Immature natural killer cell (primary cell): Measurements from ENCODE around the gene CATSPERZ. TPM values are rescaled to one million over a fixed set of nuclear protein-coding genes. Genes with fewer than 3 reads are reported as not detected.

Experiments used
- DNase-seq, 3 donors: peaks; one replicate each; pipeline ENCODE4 v3.0.0; 2022; ENCODE audit warnings: mixed read lengths in 1 of 3
- H3K27ac Mint-ChIP-seq, 6 donors: one replicate each; pipeline ENCODE4 v1.8.0; 2020; ENCODE audit warnings: mixed read lengths in 6 of 6, mild to moderate bottlenecking in 5 of 6, inconsistent platforms in 4 of 6, moderate library complexity in 3 of 6
- H3K27me3 Mint-ChIP-seq, 3 donors: one replicate each; pipeline ENCODE4 v1.8.0; 2020 to 2021; ENCODE audit warnings: low read depth in 3 of 3, mild to moderate bottlenecking in 3 of 3, mixed read lengths in 3 of 3, moderate library complexity in 3 of 3, inconsistent platforms in 1 of 3
- H3K36me3 Mint-ChIP-seq, 3 donors: one replicate each; pipeline ENCODE4 v1.8.0; 2020; ENCODE audit warnings: mixed read lengths in 3 of 3, inconsistent platforms in 2 of 3, mild to moderate bottlenecking in 2 of 3
- H3K4me1 Mint-ChIP-seq, 2 donors: one replicate each; pipeline ENCODE4 v1.8.0; 2020; ENCODE audit warnings: inconsistent platforms in 2 of 2, mild to moderate bottlenecking in 2 of 2, mixed read lengths in 2 of 2, moderate library complexity in 1 of 2
- H3K4me3 Mint-ChIP-seq, 5 donors: one replicate each; pipeline ENCODE4 v1.8.0; 2020; ENCODE audit warnings: mild to moderate bottlenecking in 5 of 5, mixed read lengths in 5 of 5, inconsistent platforms in 3 of 5, moderate library complexity in 3 of 5
- H3K9me3 Mint-ChIP-seq, 6 donors: one replicate each; pipeline ENCODE4 v1.8.0; 2020; ENCODE audit warnings: mild to moderate bottlenecking in 6 of 6, mixed read lengths in 6 of 6, inconsistent platforms in 4 of 6, moderate library complexity in 3 of 6
- polyA plus RNA-seq, 3 donors: library from polyadenylated mRNA; unstranded; fragments of 300-500 nt; fragmentation: Illumina TruSeq; gene quantifications; one replicate each; pipeline ENCODE4 v1.2.3, GENCODE V29; 2021

The CATSPERZ gene
- polyA plus RNA-seq, 3 donors from 2014 or later: not detected

DNA sequence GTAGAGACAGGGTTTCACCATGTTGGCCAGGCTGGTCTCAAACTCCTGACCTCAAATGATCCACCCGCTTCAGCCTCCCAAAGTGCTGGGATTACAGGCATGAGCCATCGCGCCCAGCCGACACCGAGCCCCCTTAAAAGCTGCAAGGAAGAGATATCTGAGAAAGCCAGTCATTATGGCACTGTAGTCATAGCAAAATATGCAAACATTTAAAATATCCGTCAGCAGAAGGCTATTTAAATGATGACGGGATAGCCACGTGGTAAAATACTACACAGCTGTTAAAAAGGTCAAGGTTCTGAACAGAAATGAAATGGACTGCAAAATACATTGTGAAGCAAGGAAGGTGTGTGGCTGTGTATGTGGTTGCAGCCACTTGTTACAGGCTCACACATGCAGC lies 33.4 kb downstream of the CATSPERZ start:
- peaks cover 32 to 41% of the 10 kb centered on the region in 2 donors for H3K4me1 Mint-ChIP-seq
- H3K27ac Mint-ChIP-seq: peak overlapping the region in 2 of 6 donors; percentile 17 to 49
- peaks cover 2 to 12% (median 3%) of the 10 kb centered on the region in 3 donors for H3K27me3 Mint-ChIP-seq
- no peak overlapping the region for H3K4me3 Mint-ChIP-seq
- no peak for DNase-seq
- peaks cover 0 to 14% (median 4%) of the 10 kb centered on the region in 3 donors for H3K36me3 Mint-ChIP-seq
- H3K9me3 Mint-ChIP-seq: no peaks in the 10 kb centered on the region

DNA sequence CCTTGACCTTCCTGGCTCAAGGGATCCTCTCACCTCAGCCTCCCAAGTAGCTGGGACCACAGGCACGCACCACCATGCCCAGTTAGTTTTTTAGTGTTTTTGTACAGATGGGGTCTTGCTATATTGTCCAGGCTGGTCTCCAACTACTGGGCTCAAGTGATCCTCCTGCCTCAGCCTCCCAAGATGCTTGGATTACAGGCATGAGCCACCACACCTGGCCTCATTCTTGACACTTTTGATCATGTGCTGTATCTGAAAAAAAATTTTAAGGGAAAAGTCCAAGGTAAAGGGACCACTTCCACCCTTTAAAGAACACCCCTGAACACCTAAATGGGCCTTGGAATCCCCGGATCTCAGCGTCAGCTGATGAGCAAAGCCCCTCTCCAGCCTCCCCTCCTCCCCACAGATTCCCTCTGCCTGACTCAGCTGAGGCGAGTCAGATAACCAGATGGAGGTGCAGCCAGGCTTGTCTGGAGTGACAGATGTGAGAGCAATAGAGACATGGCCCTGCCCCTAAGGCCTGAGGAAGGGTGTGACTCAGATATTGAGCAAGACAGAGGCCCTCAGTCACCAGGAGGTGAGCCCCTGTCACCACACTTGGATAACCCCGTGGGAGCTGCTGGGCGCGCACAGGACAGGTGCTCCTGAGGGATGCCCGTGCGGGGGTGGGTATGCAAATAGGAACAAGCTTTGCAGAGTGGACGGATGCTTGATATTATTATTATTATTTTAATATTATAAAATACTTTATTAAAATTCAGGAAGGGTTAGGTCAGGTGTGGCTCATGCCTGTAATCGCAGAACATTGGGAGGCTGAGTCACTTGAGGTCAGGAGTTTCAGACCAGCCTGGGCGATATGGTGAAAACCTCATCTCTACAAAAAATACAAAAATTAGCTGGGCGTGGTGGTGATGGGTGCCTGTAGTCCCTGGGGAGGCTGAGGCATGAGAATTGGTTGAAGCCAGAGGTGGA lies 34.9 kb downstream of the CATSPERZ start:
- no peaks in the 10 kb centered on the region for H3K9me3 Mint-ChIP-seq
- H3K27ac Mint-ChIP-seq: peak overlapping the region in 1 of 6 donors; percentile 13
- H3K4me3 Mint-ChIP-seq: no peak overlapping the region

DNA sequence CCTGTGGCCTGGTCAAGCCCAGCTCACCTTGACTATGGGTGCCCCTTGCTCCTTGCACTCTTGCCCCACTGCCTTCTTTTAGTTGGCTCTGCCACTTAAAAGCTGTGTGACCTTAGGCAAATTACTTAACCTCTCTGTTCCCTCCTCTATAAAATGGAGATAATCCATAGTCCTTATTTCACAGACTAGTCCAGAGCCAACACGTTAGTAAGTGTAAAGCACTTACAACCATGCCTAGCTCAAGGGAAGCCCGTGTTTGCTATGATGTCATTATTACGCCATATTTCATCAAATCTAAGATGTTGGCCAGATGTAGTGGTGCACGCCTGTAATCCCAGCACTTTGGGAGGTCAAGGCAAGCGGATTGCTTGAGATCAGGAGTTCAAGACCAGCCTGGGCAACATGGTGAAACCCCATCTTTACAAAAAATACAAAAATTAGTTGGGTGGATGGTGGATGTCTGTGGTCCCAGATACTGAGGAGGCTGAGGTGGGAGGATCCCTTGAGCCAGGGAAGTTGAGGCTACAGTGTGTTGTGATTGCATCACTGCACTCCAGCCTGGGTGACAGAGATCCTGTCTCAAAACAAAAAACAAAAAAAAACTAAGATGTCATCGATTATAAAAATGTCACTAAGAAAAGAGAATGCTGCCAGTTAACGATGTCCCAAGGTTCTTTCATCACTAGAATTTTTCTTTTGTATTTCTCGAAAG lies 37.5 kb downstream of the CATSPERZ start:
- peak overlapping the region; percentile 57 to 98 (median 78) for H3K27ac Mint-ChIP-seq

More for the DNA sequence above, 34.9 kb downstream of the CATSPERZ start:
- Mint-ChIP-seq H3K4me1 (peaks cover 45% of the 10 kb centered on the region in 2 donors), H3K36me3 (peaks cover 0 to 17% (median 7%) of the 10 kb centered on the region in 3 donors), H3K27me3 (peaks cover 3 to 12% (median 4%) of the 10 kb centered on the region in 3 donors)
- no peak for DNase-seq

DNA sequence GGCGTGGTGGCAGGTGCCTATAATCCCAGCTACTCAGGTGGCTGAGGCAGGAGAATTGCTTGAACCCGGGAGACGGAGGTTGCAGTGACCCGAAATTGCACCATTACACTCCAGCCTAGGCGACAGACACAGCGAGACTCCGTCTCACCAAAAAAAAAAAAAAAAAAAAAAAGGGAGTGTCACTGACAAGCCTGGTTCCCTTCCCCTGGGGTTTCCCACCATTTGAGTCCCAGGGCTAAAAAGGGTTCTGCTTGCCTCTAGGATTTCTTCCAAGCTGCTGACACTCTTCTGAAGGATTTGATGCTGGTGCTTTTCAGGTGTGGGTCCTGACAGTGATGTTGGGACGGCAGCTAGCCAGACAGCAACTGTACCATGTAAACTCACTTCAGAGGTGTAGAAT lies 38.6 kb downstream of the CATSPERZ start:
- DNase-seq: no peak
- no peaks in the 10 kb centered on the region for H3K9me3 Mint-ChIP-seq
- peaks cover 0 to 14% (median 7%) of the 10 kb centered on the region in 3 donors for H3K36me3 Mint-ChIP-seq
- H3K27me3 Mint-ChIP-seq: peaks cover 2 to 4% (median 4%) of the 10 kb centered on the region in 3 donors
- H3K27ac Mint-ChIP-seq: peak overlapping the region; percentile 95 to 99 (median 98)
- peak overlapping the region; percentile 88 to 93 (median 89) for H3K4me3 Mint-ChIP-seq
- peaks cover 37 to 45% of the 10 kb centered on the region in 2 donors for H3K4me1 Mint-ChIP-seq

More for the DNA sequence above, 37.5 kb downstream of the CATSPERZ start:
- Mint-ChIP-seq H3K27me3 (peaks cover 2 to 4% (median 4%) of the 10 kb centered on the region in 3 donors), H3K36me3 (peaks cover 0 to 17% (median 7%) of the 10 kb centered on the region in 3 donors), H3K4me1 (peaks cover 37 to 45% of the 10 kb centered on the region in 2 donors), H3K9me3 (no peaks in the 10 kb centered on the region), H3K4me3 (peak overlapping the region in 3 of 5 donors; percentile 45 to 54 (median 46))
- no peak for DNase-seq

DNA sequence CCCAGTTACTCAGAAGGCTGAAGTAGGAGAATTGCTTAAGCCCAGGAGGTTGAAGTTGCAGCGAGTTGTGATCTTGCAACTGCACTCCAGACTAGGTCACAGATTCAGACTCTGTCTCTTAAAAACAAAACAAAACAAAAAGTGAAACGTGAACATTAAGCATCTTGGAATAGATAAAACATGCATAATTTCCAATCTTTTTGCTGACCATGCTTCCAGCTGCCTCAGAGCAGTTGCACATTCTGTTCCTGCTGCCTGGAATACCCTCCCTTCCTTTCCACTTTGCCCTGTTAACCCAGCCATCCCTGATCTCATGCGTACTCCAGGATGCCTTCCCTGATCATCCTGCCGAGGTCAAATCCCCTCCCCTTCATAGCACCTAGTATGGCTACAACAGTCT lies 39.1 kb downstream of the CATSPERZ start:
- Mint-ChIP-seq H3K4me3 (peak overlapping the region; percentile 88 to 93 (median 89)), H3K4me1 (peaks cover 37 to 45% of the 10 kb centered on the region in 2 donors), H3K27ac (peak overlapping the region; percentile 95 to 99 (median 98))

GRCh38 chr11:64339754-64340408 lies 39.7 kb downstream of the CATSPERZ start, which contains the start of gene CCDC88B:
TSS of gene CCDC88B (plus strand) at chr11:64340204. CDS start at chr11:64340267, 63 bp downstream.
- Mint-ChIP-seq H3K9me3 (no peaks in the 10 kb centered on the region), H3K4me3 (peak within 1 kb of the TSS; percentile 88 to 93 (median 89)), H3K27ac (peak within 1 kb of the TSS; percentile 95 to 99 (median 98)), H3K27me3 (peaks cover 2 to 4% (median 4%) of the 10 kb centered on the region in 3 donors), H3K4me1 (peaks cover 37 to 45% of the 10 kb centered on the region in 2 donors), H3K36me3 (peaks cover 0 to 13% (median 7%) of the 10 kb centered on the region in 3 donors)
- DNase-seq: peak; percentile 90 to 91 (median 90)

More for the DNA sequence above, 39.1 kb downstream of the CATSPERZ start:
- DNase-seq: no peak
- Mint-ChIP-seq H3K27me3 (peaks cover 2 to 4% (median 4%) of the 10 kb centered on the region in 3 donors), H3K36me3 (peaks cover 0 to 13% (median 7%) of the 10 kb centered on the region in 3 donors), H3K9me3 (no peaks in the 10 kb centered on the region)

GRCh38 chr11:64340671-64341335 lies 40.6 kb downstream of the CATSPERZ start:
- peaks cover 44 to 47% of the 10 kb centered on the region in 2 donors for H3K4me1 Mint-ChIP-seq
- H3K36me3 Mint-ChIP-seq: peaks cover 0 to 19% (median 10%) of the 10 kb centered on the region in 3 donors

GRCh38 chr11:64341429-64341828 lies 41.3 kb downstream of the CATSPERZ start:
- H3K4me3 Mint-ChIP-seq: peak overlapping the region; percentile 35 to 93 (median 89)
- peak overlapping the region in 4 of 6 donors; percentile 95 to 99 (median 98) for H3K27ac Mint-ChIP-seq
- peaks cover 0 to 22% (median 10%) of the 10 kb centered on the region in 3 donors for H3K36me3 Mint-ChIP-seq
- H3K9me3 Mint-ChIP-seq: no peaks in the 10 kb centered on the region
- H3K4me1 Mint-ChIP-seq: peaks cover 46 to 50% of the 10 kb centered on the region in 2 donors
- no peak for DNase-seq
- H3K27me3 Mint-ChIP-seq: peaks cover 1 to 8% (median 4%) of the 10 kb centered on the region in 3 donors

More at GRCh38 chr11:64340671-64341335, 40.6 kb downstream of the CATSPERZ start:
- peaks cover 2 to 5% (median 4%) of the 10 kb centered on the region in 3 donors for H3K27me3 Mint-ChIP-seq
- H3K4me3 Mint-ChIP-seq: peak overlapping the region; percentile 88 to 93 (median 89)
- H3K27ac Mint-ChIP-seq: peak overlapping the region; percentile 95 to 99 (median 98)
- no peaks in the 10 kb centered on the region for H3K9me3 Mint-ChIP-seq
- peak; percentile 75 to 77 (median 77) for DNase-seq

GRCh38 chr11:64341851-64342791 lies 42.0 kb downstream of the CATSPERZ start:
- peak; percentile 82 to 87 (median 82) for DNase-seq
- Mint-ChIP-seq H3K4me1 (peaks cover 46 to 51% of the 10 kb centered on the region in 2 donors), H3K27me3 (peaks cover 0 to 8% (median 4%) of the 10 kb centered on the region in 3 donors), H3K9me3 (no peaks in the 10 kb centered on the region), H3K4me3 (peak overlapping the region; percentile 30 to 93 (median 89)), H3K36me3 (peaks cover 0 to 22% (median 10%) of the 10 kb centered on the region in 3 donors), H3K27ac (peak overlapping the region in 4 of 6 donors; percentile 61 to 99 (median 85))

GRCh38 chr11:64342869-64343745 lies 42.9 kb downstream of the CATSPERZ start:
- H3K27ac Mint-ChIP-seq: peak overlapping the region in 2 of 6 donors; percentile 42 to 50
- peaks cover 39 to 48% of the 10 kb centered on the region in 2 donors for H3K4me1 Mint-ChIP-seq
- no peak for DNase-seq
- peaks cover 0 to 8% (median 6%) of the 10 kb centered on the region in 3 donors for H3K27me3 Mint-ChIP-seq
- peak overlapping the region in 2 of 5 donors; percentile 30 to 54 for H3K4me3 Mint-ChIP-seq
- H3K9me3 Mint-ChIP-seq: no peaks in the 10 kb centered on the region
- peaks cover 0 to 17% (median 6%) of the 10 kb centered on the region in 3 donors for H3K36me3 Mint-ChIP-seq
